Retina (tissue), 1 donor: ENCODE data around the gene ARL17A.
"Not testable (repeated sequence)": the region's sequence is repeated elsewhere in the genome, so short reads cannot be mapped to it uniquely, and the experiment has no call there.

Source experiments
- DNase-seq: peaks from one replicate; pipeline ENCODE4 v3.0.0-alpha.2; 2016

The ARL17A gene

DNA sequence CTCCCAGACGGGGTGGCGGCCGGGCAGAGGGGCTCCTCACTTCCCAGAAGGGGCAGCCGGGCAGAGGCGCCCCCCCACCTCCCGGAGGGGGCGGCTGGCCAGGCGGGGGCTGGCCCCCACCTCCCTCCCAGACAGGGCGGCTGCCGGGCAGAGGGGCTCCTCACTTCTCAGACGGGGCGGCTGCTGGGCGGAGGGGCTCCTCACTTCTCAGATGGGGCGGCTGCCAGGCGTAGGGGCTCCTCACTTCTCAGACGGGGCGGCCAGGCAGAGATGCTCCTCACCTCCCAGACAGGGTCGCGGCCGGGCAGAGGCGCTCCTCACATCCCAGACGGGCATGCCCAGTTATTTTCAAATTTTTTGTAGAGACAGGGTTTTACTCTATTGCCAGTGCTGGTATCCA lies 44.8 kb downstream of the ARL17A start:
- DNase-seq: not testable (repeated sequence)

DNA sequence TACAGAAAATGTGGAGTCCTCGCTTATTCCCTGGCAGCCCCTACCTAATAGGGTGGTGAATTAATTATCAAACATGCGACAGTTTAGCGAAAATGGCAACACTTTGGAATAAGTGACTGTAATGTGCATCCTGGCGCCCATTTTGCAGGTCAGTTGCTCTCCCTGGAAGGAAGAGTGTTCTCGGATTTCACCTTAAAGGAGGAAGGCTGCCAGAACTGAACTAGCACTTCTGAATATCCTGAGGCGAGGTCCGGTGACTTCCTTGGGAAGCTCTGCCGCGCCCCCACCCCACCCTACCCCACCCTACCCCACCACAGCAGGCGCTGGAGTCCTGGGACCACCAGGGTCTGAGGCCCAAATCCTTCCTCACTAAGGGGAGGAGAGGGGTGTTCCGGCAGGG lies 67.3 kb downstream of the ARL17A start, which contains the start of gene LRRC37A2:
LRRC37A2 (plus strand) TSS at position 301 of the 400 bp plus-strand sequence. CDS start 245 bp downstream, outside the sequence.
- not testable (repeated sequence) for DNase-seq

- DNase-seq: not testable (repeated sequence)
These were observed 73.6 kb downstream of the ARL17A start for GRCh38 chr17:46505896-46506295.

DNA sequence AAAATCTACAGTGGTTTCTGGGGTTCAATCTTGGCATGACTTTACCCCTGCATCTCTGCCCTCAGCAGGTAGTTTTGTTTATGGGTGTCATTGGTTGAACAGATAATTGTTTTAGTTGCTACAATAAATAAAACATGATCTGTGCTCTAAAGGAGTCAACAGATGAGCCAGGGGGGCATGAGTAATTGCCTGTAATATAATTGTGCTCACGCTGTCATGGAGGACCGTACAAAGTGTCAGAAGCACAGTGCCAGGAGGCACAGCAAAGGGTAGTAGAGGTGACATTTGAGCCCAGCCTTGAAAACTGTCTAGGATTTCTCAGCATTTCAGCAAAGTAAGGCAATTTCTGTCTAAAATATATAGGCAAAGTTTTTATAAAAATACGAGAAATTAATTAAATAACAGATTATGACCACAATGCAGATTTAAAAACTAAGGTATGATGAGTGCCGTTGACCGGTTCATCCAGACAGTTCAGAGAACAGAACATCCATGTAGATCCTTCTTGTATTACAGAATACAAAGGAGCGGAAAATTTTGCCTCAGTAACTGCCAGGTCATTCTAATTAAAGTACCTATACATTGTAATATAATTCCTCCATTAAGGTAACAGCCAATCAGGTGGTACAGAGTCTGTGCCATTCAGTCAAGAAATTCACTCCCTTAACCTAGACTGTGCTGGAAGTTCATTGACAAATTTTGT lies 79.9 kb downstream of the ARL17A start:
- DNase-seq: not testable (repeated sequence)

DNA sequence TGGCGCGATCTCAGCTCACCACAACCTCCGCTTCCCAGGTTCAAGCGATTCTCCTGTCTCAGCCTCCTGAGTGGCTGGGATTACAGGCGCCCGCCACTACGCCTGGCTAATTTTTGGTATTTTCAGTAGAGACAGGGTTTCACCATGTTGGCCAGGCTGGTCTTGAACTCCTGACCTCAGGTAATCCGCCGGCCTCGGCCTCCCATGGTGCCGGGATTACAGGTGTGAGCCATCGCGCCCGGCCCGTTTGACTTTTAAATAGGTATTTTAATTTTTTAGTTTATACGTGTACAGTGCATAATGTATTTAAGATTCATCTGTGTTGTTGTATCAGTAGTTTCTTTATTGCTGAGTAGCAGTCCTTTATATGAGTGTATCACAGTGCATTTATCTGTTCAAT lies 87.5 kb downstream of the ARL17A start:
- DNase-seq: not testable (repeated sequence)

DNA sequence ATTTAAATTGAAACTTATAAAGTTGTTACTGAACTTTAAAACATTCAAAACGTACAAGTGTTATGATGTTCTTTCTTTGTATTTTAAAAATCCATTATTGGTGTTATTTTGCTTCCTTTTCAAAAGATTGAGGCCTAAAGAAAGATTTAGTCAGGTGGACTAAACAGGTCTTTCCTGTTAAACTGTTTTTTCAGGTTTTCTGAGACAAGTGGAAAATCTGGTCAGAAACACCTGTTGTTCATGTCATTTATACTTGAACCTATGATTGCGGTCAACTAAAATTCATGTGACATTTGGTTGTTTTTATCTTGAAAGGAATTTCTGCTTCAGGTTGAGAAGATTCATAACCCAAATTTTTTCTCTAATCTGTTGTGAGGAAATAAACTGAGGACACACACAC lies 98.2 kb downstream of the ARL17A start:
- DNase-seq: not testable (repeated sequence)

DNA sequence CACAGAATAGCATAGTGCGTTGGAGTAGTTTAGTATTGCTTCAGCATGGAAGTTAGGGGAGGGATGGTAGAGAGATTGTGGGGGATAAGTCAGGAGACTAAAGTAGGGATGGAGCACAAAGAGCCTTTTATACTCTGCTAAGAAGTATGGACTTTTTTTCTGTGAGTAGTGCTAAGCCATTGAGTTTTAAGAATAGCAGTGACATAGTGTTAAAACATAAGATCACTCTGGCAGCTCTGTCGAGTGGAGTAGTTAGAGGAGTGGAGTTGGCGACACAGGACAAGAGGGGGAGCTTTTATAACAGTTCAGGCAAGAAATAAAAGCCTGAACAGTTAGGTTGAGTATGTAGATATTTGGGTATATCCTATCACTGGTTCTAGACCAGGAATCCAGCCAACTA lies 100.7 kb downstream of the ARL17A start:
- not testable (repeated sequence) for DNase-seq

GRCh38 chr17:46475583-46475982 lies 103.9 kb downstream of the ARL17A start:
- not testable (repeated sequence) for DNase-seq

GRCh38 chr17:46474489-46474888 lies 105.0 kb downstream of the ARL17A start:
- DNase-seq: not testable (repeated sequence)

- not testable (repeated sequence) for DNase-seq
These were observed 111.9 kb downstream of the ARL17A start for GRCh38 chr17:46467618-46468017.
